Activated CD8-positive, alpha-beta memory T cell treated with anti-CD3 and anti-CD28 coated beads, Interleukin-2, amount 10 ng/mL, durations not matched to agents 7 days and 5 days (primary cell): Measurements from ENCODE around the gene HEMGN. TPM values are rescaled to one million over a fixed set of nuclear protein-coding genes. Genes with fewer than 3 reads are reported as not detected.
"Not testable (repeated sequence)": the region's sequence is repeated elsewhere in the genome, so short reads cannot be mapped to it uniquely, and the experiment has no call there.

Experiments used
- ATAC-seq: fragments of 150-1000 bp; cut with Tn5 transposase; one replicate; pipeline ENCODE4 v1.10.0; 2021; ENCODE audit warnings: moderate library complexity
- CTCF ChIA-PET: fragments of 350-600 bp; sonication (Branson Sonifier 250); formaldehyde crosslinking; loops from one replicate; lab custom pipeline; 2021; ENCODE audit warnings: antibody characterized with exemption; lab: Charles Lee
- DNase-seq: peaks from one replicate; pipeline ENCODE4 v3.0.0-alpha.2; 2020
- H3K27ac Mint-ChIP-seq: one replicate; pipeline ENCODE4 v1.8.0; 2021; ENCODE audit warnings: mild to moderate bottlenecking, mixed read lengths
- H3K27me3 Mint-ChIP-seq: one replicate; pipeline ENCODE4 v1.8.0; 2021; ENCODE audit warnings: mixed read lengths
- H3K36me3 Mint-ChIP-seq: one replicate; pipeline ENCODE4 v1.8.0; 2021; ENCODE audit warnings: mild to moderate bottlenecking, mixed read lengths
- H3K4me1 Mint-ChIP-seq: one replicate; pipeline ENCODE4 v1.8.0; 2021; ENCODE audit warnings: mixed read lengths
- H3K4me3 Mint-ChIP-seq: one replicate; pipeline ENCODE4 v1.8.0; 2021; ENCODE audit warnings: mild to moderate bottlenecking, moderate library complexity, mixed read lengths
- H3K9me3 Mint-ChIP-seq: one replicate; pipeline ENCODE4 v1.8.0; 2022; ENCODE audit warnings: low read depth, mixed read lengths
- total RNA-seq, 2 experiments: library from RNA; stranded (reverse); gene quantifications; one replicate each; pipeline ENCODE4 v1.2.3, GENCODE V29; 2021

The HEMGN gene
- total RNA-seq, 2 experiments from 2014 or later, result 0.23 to 0.47 TPM

- peaks cover 11% of the 10 kb centered on the region for H3K4me1 Mint-ChIP-seq
- CTCF ChIA-PET, result interaction anchor here (1.3 to 9.1 kb wide), 5 partner anchors 9 to 57 kb away, joined by 4 to 99 read pairs (median 4); partner anchors contain the start of gene TRMO
- H3K4me3 Mint-ChIP-seq, result no peak overlapping the region
- peaks cover 1% of the 10 kb centered on the region for H3K36me3 Mint-ChIP-seq
- H3K27ac Mint-ChIP-seq, result no peak overlapping the region
- DNase-seq, result no peak
- H3K9me3 Mint-ChIP-seq, result no peaks in the 10 kb centered on the region
- H3K27me3 Mint-ChIP-seq, result no peaks in the 10 kb centered on the region
- ATAC-seq, result no peak
Observed at GRCh38 chr9:97979788-97980478, 42.0 kb upstream of the HEMGN start.

DNA sequence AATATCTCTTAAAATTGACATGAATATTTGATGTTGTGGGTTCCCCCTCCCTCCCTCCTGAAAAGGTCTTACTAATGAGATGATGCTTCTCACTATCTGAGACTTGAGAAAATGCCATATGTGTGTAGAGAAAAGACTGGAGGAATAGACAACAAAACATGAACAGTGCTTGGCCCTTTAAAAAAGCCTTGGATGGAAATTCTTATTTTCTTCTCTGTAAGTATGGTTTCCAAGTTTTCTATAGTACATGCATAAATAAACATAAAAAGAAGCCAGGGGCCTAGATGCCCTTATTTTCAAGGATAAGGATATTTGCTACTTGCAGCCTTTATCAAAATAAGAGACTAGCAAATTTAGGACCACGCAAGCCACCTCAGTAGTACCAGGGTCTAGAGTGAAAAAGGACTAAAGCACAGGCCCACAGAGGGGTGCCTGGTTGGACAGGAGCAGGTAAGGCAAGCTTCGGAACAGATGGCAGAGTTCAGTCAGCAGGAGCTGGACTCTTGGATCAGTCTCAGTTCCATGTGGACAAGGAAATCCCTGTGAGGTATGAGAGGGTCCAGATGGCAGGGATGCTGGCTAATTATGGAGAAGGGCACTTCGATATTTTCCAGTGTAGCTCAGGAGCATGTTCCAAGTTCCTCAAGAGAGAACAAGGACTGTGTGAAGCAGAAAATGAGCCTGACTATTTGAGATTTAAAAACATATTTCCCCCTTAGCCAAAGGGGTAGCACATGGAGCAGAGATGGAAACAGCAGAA, 40.6 kb upstream of the HEMGN start:
- DNase-seq (no peak), ATAC-seq (no peak)
- CTCF ChIA-PET, result interaction anchor here (1.0 to 1.6 kb wide), 2 partner anchors 24 to 37 kb away, joined by 3 to 4 read pairs; no protein-coding TSS in a partner anchor
- Mint-ChIP-seq H3K9me3 (no peaks in the 10 kb centered on the region), H3K36me3 (peaks cover 1% of the 10 kb centered on the region), H3K27me3 (peaks cover 4% of the 10 kb centered on the region), H3K4me1 (peaks cover 11% of the 10 kb centered on the region), H3K27ac (no peak overlapping the region), H3K4me3 (no peak overlapping the region)

GRCh38 chr9:97976633-97977032, 38.7 kb upstream of the HEMGN start:
- H3K4me3 Mint-ChIP-seq, ATAC-seq, DNase-seq, H3K36me3 Mint-ChIP-seq, H3K27ac Mint-ChIP-seq, CTCF ChIA-PET, H3K4me1 Mint-ChIP-seq, H3K9me3 Mint-ChIP-seq: not testable (repeated sequence)
- H3K27me3 Mint-ChIP-seq, result peaks cover 15% of the 10 kb centered on the region

- Mint-ChIP-seq H3K27ac (no peak overlapping the region), H3K4me1 (peaks cover 2% of the 10 kb centered on the region), H3K27me3 (peaks cover 19% of the 10 kb centered on the region), H3K4me3 (no peak overlapping the region), H3K36me3 (no peaks in the 10 kb centered on the region), H3K9me3 (no peaks in the 10 kb centered on the region)
- ATAC-seq, result no peak
- DNase-seq, result no peak
- CTCF ChIA-PET, result no interaction called here
Observed at GRCh38 chr9:97975376-97975775, 37.4 kb upstream of the HEMGN start.

DNA sequence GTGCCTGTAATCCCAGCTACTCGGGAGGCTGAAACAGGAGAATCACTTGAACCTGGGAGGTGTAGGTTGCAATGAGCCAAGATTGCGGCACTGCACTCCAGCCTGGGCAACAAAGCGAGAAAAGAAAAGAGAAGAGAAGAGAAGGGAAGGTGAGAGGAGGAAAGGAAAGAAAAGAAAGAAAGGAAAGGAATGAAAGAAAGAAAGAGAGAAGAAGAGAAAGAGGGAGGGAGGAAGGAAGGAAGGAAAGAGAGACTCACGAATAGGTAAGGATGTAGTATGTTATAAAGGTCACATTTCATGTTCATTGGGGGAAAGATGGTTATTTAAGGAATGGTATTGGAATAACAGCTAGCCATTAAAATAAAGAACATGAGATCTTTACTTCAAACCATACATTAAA, 34.8 kb upstream of the HEMGN start:
- H3K27ac Mint-ChIP-seq, result no peak overlapping the region
- CTCF ChIA-PET, result interaction anchor here (1.1 kb wide), 1 partner anchor 16 kb away, joined by 3 read pairs; no protein-coding TSS in a partner anchor
- peaks cover 21% of the 10 kb centered on the region for H3K27me3 Mint-ChIP-seq
- no peak for ATAC-seq
- no peak overlapping the region for H3K4me3 Mint-ChIP-seq
- no peak for DNase-seq
- no peaks in the 10 kb centered on the region for H3K9me3 Mint-ChIP-seq
- H3K4me1 Mint-ChIP-seq, result no peaks in the 10 kb centered on the region
- no peaks in the 10 kb centered on the region for H3K36me3 Mint-ChIP-seq

- Mint-ChIP-seq H3K27me3 (peaks cover 24% of the 10 kb centered on the region), H3K4me3 (no peak overlapping the region), H3K9me3 (no peaks in the 10 kb centered on the region), H3K4me1 (no peaks in the 10 kb centered on the region), H3K27ac (no peak overlapping the region), H3K36me3 (no peaks in the 10 kb centered on the region)
- no peak for ATAC-seq
- CTCF ChIA-PET, result no interaction called here
- DNase-seq, result no peak
Observed at GRCh38 chr9:97970165-97970564, 32.2 kb upstream of the HEMGN start.

GRCh38 chr9:97969014-97969413, 31.0 kb upstream of the HEMGN start:
- H3K27ac Mint-ChIP-seq, result no peak overlapping the region
- DNase-seq (no peak), ATAC-seq (no peak)
- no peak overlapping the region for H3K4me3 Mint-ChIP-seq
- H3K4me1 Mint-ChIP-seq, result peaks cover 2% of the 10 kb centered on the region
- H3K36me3 Mint-ChIP-seq, result no peaks in the 10 kb centered on the region
- CTCF ChIA-PET, result interaction anchor here (0.8 kb wide), 1 partner anchor 11 kb away, joined by 3 read pairs; no protein-coding TSS in a partner anchor
- no peaks in the 10 kb centered on the region for H3K9me3 Mint-ChIP-seq
- peaks cover 25% of the 10 kb centered on the region for H3K27me3 Mint-ChIP-seq

- no peaks in the 10 kb centered on the region for H3K36me3 Mint-ChIP-seq
- no peak overlapping the region for H3K4me3 Mint-ChIP-seq
- ATAC-seq, result no peak
- peaks cover 14% of the 10 kb centered on the region for H3K27me3 Mint-ChIP-seq
- no peak overlapping the region for H3K27ac Mint-ChIP-seq
- H3K9me3 Mint-ChIP-seq, result no peaks in the 10 kb centered on the region
- DNase-seq, result no peak
- H3K4me1 Mint-ChIP-seq, result peaks cover 5% of the 10 kb centered on the region
- CTCF ChIA-PET, result interaction anchor here (1.1 to 1.8 kb wide), 2 partner anchors 8 to 24 kb away, joined by 3 to 5 read pairs; no protein-coding TSS in a partner anchor
Observed at GRCh38 chr9:97966493-97966892, 28.5 kb upstream of the HEMGN start.

- CTCF ChIA-PET, result interaction anchor here (1.0 to 2.5 kb wide), 3 partner anchors 17 to 41 kb away, joined by 3 to 13 read pairs (median 3); no protein-coding TSS in a partner anchor
Observed at GRCh38 chr9:97964901-97965300, 26.9 kb upstream of the HEMGN start.

GRCh38 chr9:97963232-97963631, 25.3 kb upstream of the HEMGN start:
- no peak for ATAC-seq
- peaks cover 8% of the 10 kb centered on the region for H3K27me3 Mint-ChIP-seq
- H3K4me1 Mint-ChIP-seq, result peaks cover 8% of the 10 kb centered on the region

More at GRCh38 chr9:97964901-97965300, 26.9 kb upstream of the HEMGN start:
- H3K27ac Mint-ChIP-seq, result no peak overlapping the region
- H3K36me3 Mint-ChIP-seq, result no peaks in the 10 kb centered on the region
- no peak for ATAC-seq
- peaks cover 5% of the 10 kb centered on the region for H3K4me1 Mint-ChIP-seq
- H3K27me3 Mint-ChIP-seq, result peaks cover 8% of the 10 kb centered on the region
- DNase-seq, result no peak
- no peak overlapping the region for H3K4me3 Mint-ChIP-seq
- no peaks in the 10 kb centered on the region for H3K9me3 Mint-ChIP-seq

GRCh38 chr9:97962575-97962974, 24.6 kb upstream of the HEMGN start:
- Mint-ChIP-seq H3K4me1 (peaks cover 8% of the 10 kb centered on the region), H3K4me3 (no peak overlapping the region), H3K27me3 (peaks cover 8% of the 10 kb centered on the region), H3K9me3 (no peaks in the 10 kb centered on the region), H3K27ac (no peak overlapping the region), H3K36me3 (no peaks in the 10 kb centered on the region)
- CTCF ChIA-PET, result interaction anchor here (1.5 to 2.4 kb wide), 5 partner anchors 8 to 72 kb away, joined by 4 to 9 read pairs (median 7); partner anchors contain the start of gene TRMO
- DNase-seq (no peak), ATAC-seq (no peak)

More at GRCh38 chr9:97963232-97963631, 25.3 kb upstream of the HEMGN start:
- CTCF ChIA-PET, result interaction anchor here (1.4 to 2.5 kb wide), 6 partner anchors 9 to 72 kb away, joined by 3 to 13 read pairs (median 6); no protein-coding TSS in a partner anchor
- no peaks in the 10 kb centered on the region for H3K36me3 Mint-ChIP-seq
- DNase-seq, result no peak
- no peak overlapping the region for H3K4me3 Mint-ChIP-seq
- no peaks in the 10 kb centered on the region for H3K9me3 Mint-ChIP-seq
- H3K27ac Mint-ChIP-seq, result no peak overlapping the region

DNA sequence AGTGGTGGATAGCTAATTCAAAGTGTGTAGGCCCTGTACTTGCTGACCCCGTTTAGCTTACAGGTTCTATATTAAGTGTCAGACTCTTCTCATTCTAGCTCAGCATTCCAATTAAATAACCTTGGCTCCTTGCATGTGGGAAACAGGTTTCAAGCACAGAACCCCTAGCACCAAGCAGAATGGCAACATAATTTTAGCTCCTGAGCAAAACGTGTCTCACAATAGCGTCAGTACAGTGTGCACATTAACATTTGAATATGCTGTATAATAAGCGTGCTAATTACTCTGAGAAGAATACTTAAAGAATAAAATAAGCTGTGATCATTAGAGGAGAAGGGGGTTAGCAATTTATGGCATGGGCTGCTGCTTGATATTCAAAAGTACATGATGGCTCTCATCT, 24.2 kb upstream of the HEMGN start:
- H3K27me3 Mint-ChIP-seq, result peaks cover 8% of the 10 kb centered on the region
- no peak overlapping the region for H3K27ac Mint-ChIP-seq
- ATAC-seq (no peak), DNase-seq (no peak)
- peaks cover 8% of the 10 kb centered on the region for H3K4me1 Mint-ChIP-seq
- H3K4me3 Mint-ChIP-seq, result no peak overlapping the region
- no peaks in the 10 kb centered on the region for H3K9me3 Mint-ChIP-seq
- CTCF ChIA-PET, result interaction anchor here (1.5 to 2.4 kb wide), 5 partner anchors 8 to 73 kb away, joined by 4 to 9 read pairs (median 7); partner anchors contain the start of gene TRMO
- H3K36me3 Mint-ChIP-seq, result no peaks in the 10 kb centered on the region

DNA sequence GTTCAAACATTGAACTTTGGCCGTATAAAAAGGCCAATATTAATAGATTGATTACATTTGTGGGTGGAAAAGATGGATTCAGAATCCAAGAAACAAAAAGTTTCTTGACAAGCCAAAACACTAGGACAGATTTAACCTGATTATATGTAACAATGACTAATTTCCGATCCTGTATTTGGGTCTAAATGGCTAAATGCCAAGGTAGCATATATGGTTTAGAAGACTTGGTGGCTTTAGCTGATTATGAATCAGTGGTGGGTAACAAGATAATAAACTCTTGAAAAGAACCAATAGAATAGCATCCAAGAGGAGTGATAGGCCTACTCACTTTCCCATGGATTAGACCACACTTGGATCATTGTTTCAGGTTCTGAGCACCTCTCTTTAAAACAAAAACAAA, 23.4 kb upstream of the HEMGN start:
- Mint-ChIP-seq H3K4me3 (no peak overlapping the region), H3K4me1 (peaks cover 8% of the 10 kb centered on the region), H3K36me3 (no peaks in the 10 kb centered on the region), H3K9me3 (no peaks in the 10 kb centered on the region), H3K27ac (no peak overlapping the region), H3K27me3 (peaks cover 7% of the 10 kb centered on the region)
- DNase-seq (no peak), ATAC-seq (no peak)
- CTCF ChIA-PET, result interaction anchor here (1.5 to 2.2 kb wide), 4 partner anchors 19 to 73 kb away, joined by 4 to 9 read pairs (median 6); partner anchors contain the start of gene TRMO
